ENCODE data around the gene AP2B1.
"Not testable (repeated sequence)": the region's sequence is repeated elsewhere in the genome, so short reads cannot be mapped to it uniquely, and the experiment has no call there.

AP2B1 gene

DNA sequence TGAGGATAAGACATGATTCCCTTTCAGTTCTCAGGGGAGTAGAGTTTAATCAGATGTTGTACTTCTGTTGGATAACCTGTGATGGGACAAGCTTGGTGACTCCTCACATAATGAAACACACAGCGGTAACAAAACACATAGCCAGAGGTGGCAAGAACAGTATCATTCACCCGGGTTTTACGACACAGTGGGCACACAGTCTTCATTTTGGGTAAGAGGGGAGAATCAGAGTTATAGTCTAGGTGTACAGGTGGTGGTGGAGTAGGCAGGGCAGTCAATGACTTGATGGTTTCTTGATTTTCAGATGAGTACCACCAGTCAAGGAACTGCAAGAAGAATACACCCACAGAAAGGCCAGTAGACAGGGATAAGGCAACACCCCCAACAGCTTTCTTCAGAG is 11.4 kb upstream of the AP2B1 start:
- DNase-seq (ENCODE audit: low read depth) = no peak

DNA sequence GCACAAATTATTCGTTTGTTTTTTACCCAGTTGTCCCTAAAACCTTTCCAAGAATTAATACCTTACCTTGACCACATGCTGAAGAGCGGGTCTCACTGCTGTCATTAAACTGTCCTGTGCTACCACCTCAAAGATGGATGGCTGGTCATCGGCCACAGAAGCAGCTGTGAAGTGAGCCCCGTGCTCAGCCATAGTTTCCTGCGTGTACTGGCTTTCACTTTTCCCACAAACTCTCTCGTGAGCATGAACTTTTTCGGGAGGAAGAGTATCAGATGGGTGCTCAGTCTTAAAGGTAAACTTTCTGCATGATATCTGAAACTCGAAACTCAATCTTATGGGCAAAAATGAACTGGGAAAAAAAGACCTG is 9.3 kb upstream of the AP2B1 start:
- DNase-seq (ENCODE audit: low read depth) = no peak

DNA sequence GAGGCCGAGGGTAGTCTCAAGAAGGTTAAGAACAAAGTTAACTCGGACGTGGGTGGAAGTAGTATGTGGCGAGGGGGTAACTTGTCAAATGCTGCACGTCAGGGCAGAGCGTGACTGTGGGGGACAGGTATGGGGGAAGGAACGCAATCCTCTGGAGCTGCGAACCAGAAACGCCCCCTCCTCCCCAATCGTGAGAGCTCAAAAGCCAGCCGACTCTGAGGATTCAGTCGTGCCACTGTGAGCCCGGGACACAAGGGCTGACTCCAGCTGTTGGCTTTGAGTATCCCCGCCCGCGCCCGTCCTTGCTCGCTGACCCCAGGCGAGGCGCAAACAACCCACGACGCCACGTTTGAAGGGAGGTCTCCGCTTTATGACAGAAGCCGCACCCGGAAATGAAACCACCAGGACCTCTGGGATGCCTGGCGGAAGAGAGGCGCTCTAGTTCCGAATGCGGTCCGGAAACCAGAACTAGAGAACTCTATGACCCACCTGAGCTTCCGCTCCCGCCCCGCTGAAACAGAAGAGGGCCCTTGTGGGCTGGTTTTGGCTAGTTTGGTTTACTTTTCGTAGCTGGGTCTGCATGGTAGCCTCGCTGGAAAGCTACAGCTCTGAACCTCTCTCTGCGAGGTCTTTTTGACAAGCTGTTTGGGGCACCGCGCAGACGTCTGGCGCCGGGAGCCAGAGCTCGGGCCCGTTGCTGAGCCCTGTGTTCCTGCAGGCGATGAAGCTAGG is 8.8 kb upstream of the AP2B1 start, which contains the start of gene PEX12:
Gene PEX12, minus strand, starts transcription at position 375 of the 732 bp plus-strand sequence. CDS start 550 bp downstream, outside the sequence.
- DNase-seq (ENCODE audit: low read depth) = peak; percentile 31

DNA sequence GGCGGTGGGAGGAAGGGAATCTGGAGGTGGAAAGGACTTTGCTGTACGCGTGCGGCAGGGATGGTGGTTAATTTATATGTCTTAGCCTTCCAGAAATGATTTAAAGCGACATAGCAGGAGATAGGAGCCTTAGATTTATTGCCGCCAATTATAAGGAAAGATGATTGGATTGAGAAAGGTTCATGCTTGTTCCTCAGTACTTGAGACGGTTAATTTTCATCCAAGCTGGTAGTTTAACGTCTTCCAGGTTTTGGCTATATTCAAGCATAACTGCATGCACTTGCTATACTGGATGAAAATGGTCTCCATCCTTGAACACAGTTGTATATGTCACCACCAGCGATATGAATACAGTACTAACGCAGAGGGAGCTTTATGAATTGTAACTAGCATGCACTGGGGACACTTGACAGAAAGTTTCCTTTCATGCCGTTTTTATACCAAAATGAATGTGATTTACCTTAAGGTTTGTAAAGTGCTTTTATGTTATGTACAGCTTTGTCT is 8.1 kb upstream of the AP2B1 start:
- DNase-seq (ENCODE audit: low read depth) = no peak

DNA sequence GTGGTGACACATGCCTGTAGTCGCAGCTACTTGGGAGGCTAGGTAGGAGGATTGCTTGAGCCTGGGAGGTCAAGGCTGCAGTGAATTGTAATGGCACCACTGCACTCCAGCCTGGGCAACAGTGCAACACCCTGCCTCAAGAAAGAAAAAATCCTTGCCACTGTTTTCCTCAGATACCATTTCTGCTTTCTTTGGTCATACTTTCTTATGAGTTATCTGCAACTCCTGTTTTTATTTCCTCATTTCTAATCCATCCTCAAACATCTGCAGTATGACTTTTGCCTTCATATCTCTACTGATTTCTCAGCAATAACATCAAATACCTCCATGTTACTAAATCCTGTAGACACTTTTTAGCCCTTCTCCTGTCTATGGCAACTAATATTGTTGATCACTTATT is 3.1 kb upstream of the AP2B1 start:
- no peak for DNase-seq (ENCODE audit: low read depth)

DNA sequence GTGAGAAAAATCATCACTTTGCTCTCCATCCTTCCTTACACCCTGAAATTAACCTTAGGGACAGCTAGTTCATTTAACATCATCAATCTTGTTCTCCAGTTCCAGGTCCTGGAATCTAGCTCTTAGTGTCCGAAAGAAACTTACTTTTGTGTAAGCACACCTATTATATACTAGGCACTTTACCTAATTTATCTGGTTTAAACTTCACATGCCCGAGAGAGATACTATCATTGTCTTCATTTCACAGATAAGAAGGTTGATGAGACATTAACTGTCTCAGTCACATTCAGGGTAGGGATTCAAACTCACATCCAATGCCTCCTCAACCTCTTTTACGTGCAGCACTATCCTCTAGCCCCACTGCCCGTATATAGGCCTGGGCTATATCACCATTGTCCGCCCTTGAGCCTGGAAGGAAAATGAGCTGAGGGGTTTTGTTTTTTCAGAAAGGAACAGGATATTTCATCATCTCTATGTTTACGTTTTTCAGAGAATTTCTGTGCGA is 501 bp upstream of the AP2B1 start:
- no peak for DNase-seq (ENCODE audit: low read depth)

DNA sequence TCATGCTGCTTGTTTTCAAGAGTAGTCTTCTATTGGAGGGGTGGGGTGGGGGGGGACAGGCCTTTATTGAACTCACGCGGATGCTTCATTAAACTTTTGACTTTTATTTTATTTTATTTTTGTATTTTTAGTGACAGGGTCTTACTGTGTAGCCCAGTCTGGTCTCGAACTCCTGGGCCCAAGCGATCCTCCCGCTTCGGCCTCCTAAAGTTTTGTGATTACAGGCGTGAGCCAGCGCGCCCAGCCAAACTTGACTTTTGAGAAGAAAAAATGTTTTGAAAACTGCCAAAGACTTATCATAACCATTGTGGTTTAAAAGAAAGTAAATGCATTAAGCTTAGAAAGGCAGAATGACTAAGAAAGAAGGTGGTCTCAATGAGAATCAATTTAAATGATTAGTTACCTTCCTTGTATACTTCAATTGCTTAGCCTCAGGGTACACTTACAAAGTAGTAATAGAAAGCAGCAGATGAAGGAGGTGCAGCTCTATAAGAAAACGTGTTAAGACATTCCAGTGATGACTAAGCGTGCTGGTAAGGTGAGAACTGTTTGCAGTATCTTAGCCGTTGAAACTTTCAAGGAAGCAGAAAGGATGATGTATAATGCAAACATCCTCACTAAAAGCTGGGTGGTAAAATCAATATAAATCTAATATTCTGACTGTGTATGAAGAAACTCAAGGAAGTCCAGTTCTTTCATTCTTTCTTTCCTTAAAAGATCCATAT is 1.2 kb downstream of the AP2B1 start:
- peak; percentile 56 for DNase-seq (ENCODE audit: low read depth)

DNA sequence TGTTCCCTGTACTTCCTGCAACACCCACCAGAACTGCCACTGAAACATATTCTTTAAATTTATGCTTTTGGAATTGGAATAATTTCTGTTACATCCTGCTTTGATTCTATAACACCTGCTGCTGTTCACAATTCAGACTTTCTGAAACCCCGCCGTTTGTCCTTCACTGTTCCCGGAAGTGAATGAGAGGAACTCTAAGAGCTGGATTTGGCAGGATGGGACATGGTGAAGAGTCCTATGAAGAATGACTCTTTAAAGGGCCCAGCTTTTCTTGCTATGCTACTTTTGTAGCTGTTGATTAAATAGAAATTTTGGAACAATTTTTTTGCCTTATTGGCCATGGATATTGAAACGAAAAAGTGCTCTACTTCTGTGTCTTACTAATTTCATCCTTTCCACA is 8.9 kb downstream of the AP2B1 start:
- no peak for DNase-seq (ENCODE audit: low read depth)

DNA sequence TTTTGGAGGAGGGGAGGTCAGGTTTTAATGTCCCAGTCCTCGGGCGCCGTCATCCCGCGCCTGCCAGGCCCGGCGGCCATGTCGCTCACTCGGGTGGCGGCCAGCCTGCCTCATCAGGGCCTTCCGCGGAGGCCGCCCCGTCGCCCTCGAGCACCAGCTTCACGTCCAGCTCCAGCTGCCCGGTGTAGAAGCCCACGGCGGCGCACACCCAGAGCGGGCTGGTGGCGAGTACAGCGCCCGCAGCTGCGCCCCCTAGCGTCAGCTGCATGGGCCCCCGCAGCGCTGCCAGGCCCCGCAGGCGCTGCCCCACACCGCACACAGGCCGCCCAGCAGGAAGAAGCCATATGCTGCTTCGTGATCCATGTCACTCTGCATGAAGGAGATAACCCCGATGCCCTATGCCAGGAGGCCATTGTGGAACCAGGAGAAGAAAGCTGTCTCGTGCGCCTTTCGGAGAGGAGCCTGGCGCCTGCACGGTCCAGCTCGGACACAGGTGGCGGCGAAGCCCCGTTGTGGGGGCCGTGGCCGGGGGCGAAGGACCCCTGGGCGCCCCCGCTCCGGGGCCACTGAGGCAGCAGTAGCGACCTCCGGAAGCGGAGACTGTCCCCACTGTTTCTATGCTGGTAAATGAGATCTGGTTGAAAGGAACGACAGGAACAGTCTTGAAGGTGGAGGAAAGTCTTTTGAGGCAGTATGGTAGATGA is 9.6 kb downstream of the AP2B1 start:
- no peak for DNase-seq (ENCODE audit: low read depth)

DNA sequence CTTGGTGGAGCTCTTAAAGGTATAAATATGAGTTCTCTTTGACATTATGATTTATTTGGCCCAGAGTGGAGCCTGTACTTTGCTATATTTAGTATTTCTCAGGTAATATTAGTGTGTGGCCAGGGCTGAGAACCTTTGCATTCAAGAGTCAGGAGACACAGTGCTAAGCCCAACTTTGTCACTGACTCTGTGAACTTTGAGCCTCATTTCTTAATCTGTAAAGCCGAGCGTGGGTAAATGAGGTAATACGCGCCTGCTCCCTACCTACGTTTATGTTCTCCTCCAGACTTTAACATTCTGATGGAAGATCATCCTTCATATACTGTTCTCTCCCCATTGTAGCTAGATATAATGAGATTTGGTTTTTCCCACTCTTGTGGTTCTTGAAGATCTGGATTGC is 10.5 kb downstream of the AP2B1 start:
- no peak for DNase-seq (ENCODE audit: low read depth)

DNA sequence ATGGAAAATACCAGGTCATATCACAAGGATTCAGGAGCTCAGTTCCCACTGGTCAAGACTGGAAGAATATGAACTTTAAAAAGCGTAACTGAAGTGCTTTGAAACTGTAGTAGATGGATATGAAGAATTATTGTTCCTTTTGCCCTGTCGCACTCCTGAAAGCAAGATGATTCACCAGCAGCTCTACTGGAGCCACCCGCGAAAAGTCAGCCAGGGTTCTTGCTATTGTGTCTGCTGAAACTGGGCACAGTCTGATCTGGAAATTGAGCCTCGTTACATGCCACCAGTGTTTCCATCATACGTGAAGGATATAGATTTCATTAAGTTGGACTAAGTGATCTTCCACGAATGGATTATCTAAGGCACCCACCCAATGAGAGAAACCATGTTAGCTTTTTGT is 16.6 kb downstream of the AP2B1 start:
- no peak for DNase-seq (ENCODE audit: low read depth)

DNA sequence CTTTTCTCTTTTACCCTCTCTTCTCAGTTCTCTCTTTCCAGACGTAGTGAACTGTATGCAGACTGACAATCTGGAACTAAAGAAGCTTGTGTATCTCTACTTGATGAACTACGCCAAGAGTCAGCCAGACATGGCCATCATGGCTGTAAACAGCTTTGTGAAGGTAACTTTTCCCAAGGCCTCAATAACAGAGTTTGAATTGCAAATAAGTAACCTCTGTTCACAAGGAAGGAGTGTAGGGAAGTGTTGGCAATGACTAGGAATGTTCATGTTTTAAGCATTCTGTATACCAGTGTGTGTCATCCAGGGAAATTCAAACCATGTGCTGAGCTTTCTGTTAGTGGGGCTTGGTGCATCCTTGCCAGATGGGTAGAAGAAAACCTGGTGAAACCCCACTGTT is 18.6 kb downstream of the AP2B1 start:
- DNase-seq (ENCODE audit: low read depth) = no peak

DNA sequence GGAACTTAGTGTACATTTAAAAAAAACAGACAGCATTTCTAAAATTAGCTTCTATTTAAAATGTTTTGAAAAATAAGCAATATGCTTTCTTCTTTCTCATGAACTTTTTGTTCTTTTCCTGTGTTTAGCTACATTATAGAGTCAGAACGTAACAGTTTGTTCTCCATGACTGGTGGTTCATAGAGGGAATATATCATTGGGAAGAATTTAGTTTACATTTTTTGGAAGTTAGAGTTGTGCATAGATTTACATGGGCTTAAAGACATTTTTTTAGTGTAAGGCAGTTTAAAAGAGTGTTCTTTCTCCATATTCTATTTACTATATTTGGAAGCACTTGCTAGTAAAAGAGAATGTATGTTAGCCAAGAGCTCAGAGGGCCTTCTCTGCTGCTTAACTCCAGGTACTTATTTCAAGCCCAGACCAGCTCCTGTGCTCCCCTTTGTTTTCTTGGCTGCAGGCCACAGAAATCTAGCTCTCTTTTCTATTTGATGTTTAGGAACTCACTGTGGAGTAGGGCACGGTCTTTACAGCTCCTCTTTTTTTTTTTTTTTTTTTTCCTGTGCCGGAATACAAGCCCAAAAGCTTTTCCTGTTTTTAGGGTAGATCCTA is 20.2 kb downstream of the AP2B1 start:
- DNase-seq (ENCODE audit: low read depth) = no peak

DNA sequence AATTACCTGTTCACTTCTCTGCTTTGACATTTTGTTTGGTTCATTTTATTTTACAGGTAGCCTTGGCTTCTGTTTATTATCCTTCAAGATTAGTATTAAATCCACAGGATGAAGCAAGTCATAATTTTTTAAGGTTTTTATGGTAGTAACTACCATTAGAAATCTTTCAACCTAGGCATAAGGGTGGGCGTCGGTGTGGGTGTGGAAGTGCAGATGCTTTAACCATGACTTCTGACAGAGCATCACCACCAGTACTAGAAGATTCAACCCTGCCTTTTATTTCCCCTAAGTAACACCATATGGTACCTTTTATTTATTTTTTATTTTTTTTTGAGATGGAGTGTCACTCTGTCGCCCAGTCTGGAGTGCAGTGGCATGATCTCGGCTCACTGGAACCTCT is 22.7 kb downstream of the AP2B1 start:
- no peak for DNase-seq (ENCODE audit: low read depth)

DNA sequence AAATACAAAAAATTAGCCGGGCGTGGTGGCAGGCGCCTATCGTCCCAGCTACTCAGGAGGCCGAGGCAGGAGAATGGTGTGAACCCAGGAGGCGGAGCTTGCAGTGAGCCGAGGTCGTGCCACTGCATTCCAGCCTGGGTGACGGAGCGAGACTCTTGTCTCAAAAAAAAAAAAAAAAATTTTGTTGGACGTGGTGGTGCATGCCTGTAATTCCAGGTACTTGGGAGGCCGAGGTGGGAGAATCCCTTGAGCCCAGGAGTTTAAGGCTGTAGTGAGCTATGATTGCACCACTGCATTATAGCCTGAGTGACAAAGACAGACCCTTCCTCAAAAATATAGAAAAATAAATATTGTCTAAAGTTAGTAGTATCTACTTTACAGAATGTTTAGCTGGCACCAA is 23.6 kb downstream of the AP2B1 start:
- DNase-seq (ENCODE audit: low read depth) = not testable (repeated sequence)

DNA sequence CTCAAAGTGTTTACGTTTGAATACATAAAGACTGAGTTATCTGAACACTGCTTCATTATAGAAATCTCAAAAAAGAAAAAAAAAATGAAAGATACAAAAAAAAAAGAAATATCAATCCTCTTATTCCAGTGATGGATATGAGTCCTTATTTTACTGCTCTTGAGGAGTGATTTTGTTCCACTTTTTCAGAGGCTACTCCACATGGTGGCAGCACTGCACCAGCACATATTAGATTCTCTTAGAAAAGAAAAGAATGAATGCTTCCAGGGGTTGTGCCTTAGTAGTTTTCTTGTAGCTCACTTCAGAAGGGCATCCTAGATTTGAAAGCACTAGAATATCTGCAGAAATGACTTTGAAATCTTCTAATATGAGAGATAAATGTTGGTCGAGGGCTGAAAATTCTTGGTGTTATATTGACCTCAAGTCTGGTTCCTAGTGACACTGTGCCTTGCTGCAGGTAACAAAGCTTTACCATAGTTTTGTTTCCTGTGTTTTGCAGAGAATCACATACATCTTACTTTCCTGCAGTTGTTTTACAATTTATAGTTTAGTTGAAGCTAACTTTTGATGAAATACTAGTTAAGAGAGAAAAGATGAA is 25.9 kb downstream of the AP2B1 start:
- DNase-seq (ENCODE audit: low read depth) = no peak

DNA sequence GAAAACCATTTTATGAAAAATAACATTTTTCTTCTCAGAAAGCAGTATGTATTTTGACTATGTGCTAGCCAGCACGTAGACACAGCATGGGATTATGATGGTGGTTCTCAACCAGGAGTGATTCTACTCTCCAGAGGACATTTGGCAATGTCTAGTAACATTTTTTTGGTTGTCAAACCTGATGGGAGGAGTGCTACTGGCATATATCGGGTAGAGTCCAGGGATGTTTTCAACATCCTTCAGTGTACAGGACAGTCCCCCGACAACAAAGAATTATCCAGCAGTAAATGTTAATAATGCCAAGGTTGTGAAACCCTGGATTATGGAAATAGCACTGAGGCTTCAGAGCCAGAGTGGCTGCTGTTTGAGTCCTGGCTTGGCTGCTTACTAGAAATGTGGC is 27.7 kb downstream of the AP2B1 start:
- DNase-seq (ENCODE audit: low read depth) = no peak

DNA sequence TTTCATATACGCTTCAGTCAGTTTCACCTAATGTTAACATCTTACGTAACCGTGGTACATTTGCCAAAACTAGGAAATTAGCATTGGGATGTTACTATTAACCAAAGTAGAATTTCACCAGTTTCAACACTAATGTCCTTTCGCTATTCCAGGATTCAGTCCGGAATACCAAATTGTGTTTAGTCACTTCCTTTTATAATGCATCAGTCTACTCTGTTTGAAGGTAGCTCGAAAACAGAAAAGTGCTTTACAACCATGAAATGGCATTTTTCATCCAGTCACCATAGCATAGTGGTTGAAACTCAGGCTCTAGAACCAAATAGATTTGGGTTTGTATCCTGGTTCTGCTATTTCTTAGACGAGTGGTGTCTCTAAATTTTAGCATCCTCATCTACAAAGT is 29.4 kb downstream of the AP2B1 start:
- no peak for DNase-seq (ENCODE audit: low read depth)

DNA sequence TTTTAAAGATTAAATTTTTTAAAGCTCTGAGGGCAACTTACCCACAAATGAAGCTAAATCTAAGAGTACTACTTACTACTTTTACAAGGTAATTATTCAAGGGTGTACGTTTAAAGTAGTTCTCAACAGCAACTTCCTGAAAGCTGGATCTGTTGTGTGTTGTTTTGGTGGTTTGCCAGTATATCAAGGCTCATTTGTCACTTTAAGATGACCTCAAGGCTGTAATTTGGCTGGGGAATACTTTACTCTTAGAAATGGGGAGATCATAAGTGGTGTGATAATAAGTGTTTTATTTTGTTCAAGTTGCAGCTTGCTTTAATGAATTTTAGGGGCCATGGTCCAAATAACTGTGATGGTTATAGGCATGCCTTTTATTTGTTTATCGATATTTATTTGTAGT is 30.4 kb downstream of the AP2B1 start:
- no peak for DNase-seq (ENCODE audit: low read depth)

DNA sequence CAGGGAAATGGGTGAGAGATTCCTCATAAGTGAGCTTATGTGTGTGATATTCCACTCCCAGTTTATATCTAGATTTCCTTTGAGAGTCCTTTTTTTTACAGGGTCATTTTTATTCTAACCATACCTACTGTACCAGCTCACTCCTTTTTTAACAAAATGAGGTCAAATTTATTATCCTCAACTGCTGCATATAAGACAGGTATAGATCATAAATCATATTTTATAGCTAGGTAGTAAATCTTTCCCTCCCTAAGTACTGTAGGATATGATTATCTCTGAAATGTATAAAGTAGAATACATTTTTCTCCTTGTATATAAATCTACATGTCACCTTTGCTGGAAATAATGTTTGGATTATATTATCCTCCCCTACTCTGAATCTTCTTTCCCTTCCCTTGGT is 31.5 kb downstream of the AP2B1 start:
- no peak for DNase-seq (ENCODE audit: low read depth)

DNA sequence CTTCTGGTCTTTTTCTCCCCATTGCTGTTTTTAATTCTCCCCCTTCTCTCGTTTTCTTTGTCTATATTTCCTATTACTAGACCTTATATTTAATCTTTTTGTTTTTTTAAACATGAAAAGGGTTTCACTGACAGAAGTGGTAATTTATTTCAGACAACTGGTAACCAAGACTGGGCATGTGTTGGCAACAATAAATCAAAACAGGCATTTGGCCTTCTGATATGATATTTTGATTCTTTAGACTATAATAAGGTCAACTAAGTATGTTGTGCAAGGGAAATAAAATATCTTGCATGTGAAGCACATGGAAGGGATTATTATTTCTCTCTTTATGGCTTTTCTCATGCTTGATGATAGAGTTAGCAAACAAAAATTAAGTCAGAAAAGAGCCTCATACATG is 34.6 kb downstream of the AP2B1 start:
- no peak for DNase-seq (ENCODE audit: low read depth)

DNA sequence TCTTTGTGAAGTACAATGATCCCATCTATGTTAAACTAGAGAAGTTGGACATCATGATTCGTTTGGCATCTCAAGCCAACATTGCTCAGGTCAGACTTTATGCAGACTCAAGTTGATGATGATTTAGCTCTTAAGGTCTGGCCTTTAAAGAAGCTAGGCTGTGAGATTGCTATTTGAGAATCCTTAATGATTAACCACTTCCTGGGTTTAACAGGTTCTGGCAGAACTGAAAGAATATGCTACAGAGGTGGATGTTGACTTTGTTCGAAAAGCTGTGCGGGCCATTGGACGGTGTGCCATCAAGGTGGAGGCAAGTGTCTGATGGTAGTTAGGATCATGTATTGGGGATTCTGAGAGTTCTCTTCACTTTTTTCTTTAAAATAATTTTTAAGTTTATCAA is 40.3 kb downstream of the AP2B1 start:
- DNase-seq (ENCODE audit: low read depth) = no peak
